Bronchial epithelial cell (primary cell): ENCODE data around the gene NCF2. TPM values are rescaled to one million over a fixed set of nuclear protein-coding genes. Genes with fewer than 3 reads are reported as not detected.
"Not testable (repeated sequence)": the region's sequence is repeated elsewhere in the genome, so short reads cannot be mapped to it uniquely, and the experiment has no call there.

Experiments
- DNase-seq: peaks from one replicate; pipeline ENCODE4 v3.0.0-alpha.2; 2010; ENCODE audit warnings: low read depth
- FAIRE-seq: peaks from 2 replicates; lab custom pipeline; 2011; peaks lifted over from hg19 to GRCh38; lab: Jason Lieb, UNC
- H3K27me3 ChIP-seq: 2 replicates; pipeline ENCODE4 v1.5.1; 2011; ENCODE audit warnings: low read length; ENCODE audit not compliant: control insufficient read depth, insufficient read depth
- H3K36me3 ChIP-seq: 2 replicates; pipeline ENCODE4 v1.5.1; 2011; ENCODE audit warnings: low read length; ENCODE audit not compliant: control insufficient read depth, insufficient read depth
- H3K4me3 ChIP-seq: 2 replicates; pipeline ENCODE4 v1.5.1; 2011; ENCODE audit warnings: mild to moderate bottlenecking, low read depth, low read length, control low read depth
- total RNA-seq: library from RNA; depleted of rRNA; stranded (reverse); fragments of >200 nt; gene quantifications from 2 replicates; pipeline ENCODE4 v1.2.1, GENCODE V29; 2014
- TF ChIP-seq, protein P1 (sequence below): IDR thresholded peaks from 2 replicates; pipeline ENCODE4 v1.5.1; 2011; ENCODE audit warnings: mild to moderate bottlenecking, moderate library complexity, low read length, control low read depth, inconsistent platforms; ENCODE audit not compliant: insufficient read depth, severe bottlenecking

NCF2 gene
- total RNA-seq, 1 donor from 2014 or later = 96.4 TPM

DNA sequence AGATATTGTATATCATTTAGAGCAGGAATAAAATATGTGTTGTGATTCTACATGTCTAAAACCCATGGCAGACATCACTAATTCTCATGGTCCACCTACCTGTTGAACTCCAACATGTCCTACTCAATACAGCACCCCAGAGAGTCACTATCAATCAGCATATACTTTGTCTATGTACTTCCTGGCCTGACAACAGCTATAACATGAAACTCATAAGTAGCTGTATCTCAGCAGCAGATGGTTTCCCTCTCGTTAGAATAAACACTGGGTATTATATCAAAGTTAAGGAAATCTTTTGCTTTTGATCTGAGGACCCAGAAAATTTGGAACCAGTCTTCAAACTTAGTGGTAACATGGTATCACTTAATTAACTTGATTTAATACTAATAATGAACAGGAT lies 29.5 kb upstream of the NCF2 start:
- TF ChIP-seq, protein P1, sequence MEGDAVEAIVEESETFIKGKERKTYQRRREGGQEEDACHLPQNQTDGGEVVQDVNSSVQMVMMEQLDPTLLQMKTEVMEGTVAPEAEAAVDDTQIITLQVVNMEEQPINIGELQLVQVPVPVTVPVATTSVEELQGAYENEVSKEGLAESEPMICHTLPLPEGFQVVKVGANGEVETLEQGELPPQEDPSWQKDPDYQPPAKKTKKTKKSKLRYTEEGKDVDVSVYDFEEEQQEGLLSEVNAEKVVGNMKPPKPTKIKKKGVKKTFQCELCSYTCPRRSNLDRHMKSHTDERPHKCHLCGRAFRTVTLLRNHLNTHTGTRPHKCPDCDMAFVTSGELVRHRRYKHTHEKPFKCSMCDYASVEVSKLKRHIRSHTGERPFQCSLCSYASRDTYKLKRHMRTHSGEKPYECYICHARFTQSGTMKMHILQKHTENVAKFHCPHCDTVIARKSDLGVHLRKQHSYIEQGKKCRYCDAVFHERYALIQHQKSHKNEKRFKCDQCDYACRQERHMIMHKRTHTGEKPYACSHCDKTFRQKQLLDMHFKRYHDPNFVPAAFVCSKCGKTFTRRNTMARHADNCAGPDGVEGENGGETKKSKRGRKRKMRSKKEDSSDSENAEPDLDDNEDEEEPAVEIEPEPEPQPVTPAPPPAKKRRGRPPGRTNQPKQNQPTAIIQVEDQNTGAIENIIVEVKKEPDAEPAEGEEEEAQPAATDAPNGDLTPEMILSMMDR = no peak
- Histone ChIP-seq H3K27me3 (no peaks in the 10 kb centered on the region), H3K4me3 (no peak overlapping the region), H3K36me3 (no peaks in the 10 kb centered on the region)
- FAIRE-seq (no peak), DNase-seq (no peak)

DNA sequence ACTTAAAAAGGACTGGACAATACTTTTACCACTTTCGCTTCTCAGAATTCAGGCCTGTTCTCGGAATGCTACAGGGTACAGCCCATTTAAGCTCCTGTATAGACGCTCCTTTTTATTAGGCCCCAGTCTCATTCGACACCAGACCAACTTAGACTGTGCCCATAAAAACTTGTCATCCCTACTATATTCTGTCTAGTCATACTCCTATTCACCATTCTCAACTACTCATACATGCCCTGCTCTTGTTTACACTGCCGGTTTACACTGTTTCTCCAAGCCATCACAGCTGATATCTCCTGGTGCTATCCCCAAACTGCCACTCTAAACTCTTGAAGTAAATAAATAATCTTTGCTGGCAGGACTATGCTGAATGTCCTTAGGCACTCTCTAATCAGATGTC lies 27.9 kb upstream of the NCF2 start:
- not testable (repeated sequence) for FAIRE-seq, H3K27me3 ChIP-seq, H3K36me3 ChIP-seq, DNase-seq, H3K4me3 ChIP-seq

DNA sequence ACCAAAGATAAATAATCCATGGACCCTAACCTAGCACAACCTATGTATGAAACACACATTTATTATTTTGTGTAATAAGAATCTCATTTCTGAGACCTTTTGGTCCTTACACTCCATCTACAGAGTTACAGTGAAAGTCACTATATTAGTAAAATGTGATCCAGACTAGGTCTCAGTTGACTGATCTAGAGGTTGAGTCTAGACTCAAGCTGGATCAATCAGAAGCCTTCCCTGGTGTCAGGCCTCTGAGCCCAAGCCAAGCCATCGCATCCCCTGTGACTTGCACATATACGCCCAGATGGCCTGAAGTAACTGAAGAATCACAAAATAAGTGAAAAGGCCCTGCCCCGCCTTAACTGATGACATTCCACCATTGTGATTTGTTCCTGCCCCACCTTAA lies 22.7 kb upstream of the NCF2 start:
- not testable (repeated sequence) for H3K27me3 ChIP-seq, H3K4me3 ChIP-seq, DNase-seq, H3K36me3 ChIP-seq, FAIRE-seq

DNA sequence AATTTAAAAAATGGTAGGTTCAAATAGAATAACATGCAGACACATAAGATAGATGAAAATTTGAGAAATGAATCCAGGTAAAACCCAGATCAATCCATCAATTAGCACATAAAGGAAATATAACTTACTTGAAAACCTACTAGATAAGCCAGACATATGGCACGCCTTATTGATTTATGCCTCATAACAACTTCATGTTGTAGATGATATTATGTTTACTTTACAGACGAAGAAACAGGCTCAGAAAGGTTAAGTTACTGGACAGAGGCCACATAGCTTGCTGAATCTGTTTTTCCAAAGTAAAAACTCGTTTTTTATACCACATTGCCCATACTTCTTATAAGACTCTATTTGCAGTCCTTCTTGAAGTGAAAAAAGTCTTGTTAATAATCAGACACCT lies 22.1 kb upstream of the NCF2 start:
- DNase-seq = no peak
- Histone ChIP-seq H3K27me3 (no peaks in the 10 kb centered on the region), H3K4me3 (no peak overlapping the region), H3K36me3 (no peaks in the 10 kb centered on the region)
- TF ChIP-seq, protein P1 = no peak
- FAIRE-seq = no peak

DNA sequence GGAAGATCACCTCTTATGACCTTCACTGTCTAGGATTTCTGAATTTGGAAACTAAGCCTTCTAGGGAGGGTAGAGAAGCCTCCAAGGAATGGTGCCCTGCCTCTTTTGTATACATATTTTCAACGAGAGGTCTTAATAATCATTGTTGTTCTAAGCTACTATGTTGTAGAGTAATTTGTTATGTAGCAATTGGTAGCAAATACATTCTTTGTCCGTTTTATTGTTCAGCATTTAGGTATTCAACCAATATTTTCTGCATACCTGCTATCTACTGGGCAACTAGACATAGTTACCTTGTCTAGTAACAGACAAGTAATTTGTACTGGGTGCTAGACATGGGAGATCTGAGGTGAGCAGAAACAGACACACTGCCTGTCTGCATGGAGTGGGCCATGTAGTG lies 20.8 kb upstream of the NCF2 start:
- Histone ChIP-seq H3K27me3 (no peaks in the 10 kb centered on the region), H3K36me3 (no peaks in the 10 kb centered on the region), H3K4me3 (no peak overlapping the region)
- no peak for DNase-seq
- FAIRE-seq = no peak
- TF ChIP-seq, protein P1 = no peak

DNA sequence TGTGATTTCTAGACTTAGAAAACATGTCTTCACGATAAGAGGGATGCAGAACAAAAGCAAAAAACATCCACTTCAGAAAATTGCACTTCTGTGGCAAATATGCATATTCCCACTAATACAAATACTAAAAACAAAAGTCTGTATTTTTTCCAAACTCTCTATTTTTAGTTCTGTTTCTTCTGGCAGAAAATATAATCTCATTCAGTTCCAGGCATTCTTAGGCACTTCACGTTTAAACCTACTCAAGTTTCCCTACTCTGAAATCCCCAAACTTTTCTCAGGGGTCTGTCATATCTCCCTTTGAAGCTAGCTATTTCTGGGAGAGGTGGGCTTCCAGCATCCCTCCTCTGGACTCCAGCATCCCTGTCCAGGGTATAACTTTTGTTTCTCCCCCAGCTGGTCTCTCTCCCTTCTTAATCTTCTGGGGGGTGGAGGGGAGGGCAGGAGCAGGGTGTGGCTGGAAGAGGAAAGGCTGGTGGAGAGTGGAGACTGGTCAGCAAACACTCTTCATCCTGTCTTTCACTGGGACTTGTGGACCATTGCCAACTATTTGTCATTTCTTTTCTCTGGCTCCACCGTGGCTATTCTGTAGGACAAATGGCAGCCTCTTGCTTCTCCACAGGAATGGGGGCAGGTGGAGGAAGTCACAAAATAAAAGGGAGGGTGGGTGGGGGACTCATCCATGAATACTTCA lies 19.6 kb upstream of the NCF2 start:
- FAIRE-seq = no peak
- no peak for DNase-seq

More for the DNA sequence above, 19.6 kb upstream of the NCF2 start:
- TF ChIP-seq, protein P1 = no peak
- Histone ChIP-seq H3K27me3 (no peaks in the 10 kb centered on the region), H3K4me3 (no peak overlapping the region), H3K36me3 (no peaks in the 10 kb centered on the region)
